Muscle of arm (tissue), 12 donors: ENCODE measurements around the gene CSNK1G1. TPM values are rescaled to one million over a fixed set of nuclear protein-coding genes. Genes with fewer than 3 reads are reported as not detected.
A peak's percentile ranks its signal among the peaks of the same experiment; 100 is the strongest.
"Not testable (repeated sequence)": the region's sequence is repeated elsewhere in the genome, so short reads cannot be mapped to it uniquely, and the experiment has no call there.

ENCODE experiments used
- DNase-seq: peaks from one replicate; pipeline ENCODE4 v3.0.0-alpha.2; 2013
- polyA plus RNA-seq, 12 donors: library from polyadenylated mRNA; unstranded; fragments of 120-200 nt; gene quantifications; one replicate each; pipeline ENCODE4 v1.2.1, GENCODE V29; 2013; ENCODE audit not compliant: insufficient read length in 12 of 12

CSNK1G1 gene
- polyA plus RNA-seq, 12 donors: 9.2 to 14.6 (median 11.9) TPM; not detected in 1

- no peak for DNase-seq
Observed at GRCh38 chr15:64354688-64355344, 1.2 kb downstream of the CSNK1G1 start.

GRCh38 chr15:64351265-64351664 is 4.7 kb downstream of the CSNK1G1 start:
- no peak for DNase-seq

DNA sequence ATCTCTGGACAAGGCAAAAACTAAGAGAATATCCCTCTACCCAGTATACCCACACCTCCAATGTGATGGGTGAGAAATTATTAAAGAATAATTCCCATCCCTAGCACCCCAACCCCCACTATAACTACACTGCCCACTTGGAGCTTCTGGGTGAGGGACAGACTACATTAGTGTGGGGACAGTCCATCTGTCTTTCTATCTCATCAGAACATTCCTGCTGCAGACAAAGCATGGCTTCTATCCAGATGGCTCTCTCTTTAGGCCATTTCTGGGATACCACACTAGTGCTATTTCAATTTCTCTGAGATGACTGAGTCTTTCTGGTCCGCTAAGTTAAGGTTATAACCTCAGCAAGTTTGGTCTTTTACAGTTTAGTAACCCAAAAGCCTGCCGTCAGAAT is 6.6 kb downstream of the CSNK1G1 start:
- DNase-seq: no peak

DNA sequence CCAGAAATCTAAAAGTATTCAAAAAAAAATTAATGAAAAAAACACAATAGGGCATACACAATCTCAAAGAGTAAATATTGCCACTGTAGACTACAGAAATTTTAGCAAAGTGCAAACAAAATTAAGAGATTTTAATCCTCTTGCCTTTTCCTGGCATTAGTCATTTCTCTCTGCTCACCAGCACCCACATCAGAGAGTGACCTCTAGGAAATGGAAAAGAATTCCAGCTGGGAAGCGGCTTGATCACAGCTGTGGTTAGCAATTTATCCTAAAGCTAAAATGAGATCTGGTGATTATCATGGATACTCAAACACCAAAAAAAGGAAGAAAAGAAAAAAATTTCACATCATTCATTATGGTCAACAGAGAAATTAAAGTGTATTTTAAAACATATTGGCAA is 7.5 kb downstream of the CSNK1G1 start:
- no peak for DNase-seq

DNA sequence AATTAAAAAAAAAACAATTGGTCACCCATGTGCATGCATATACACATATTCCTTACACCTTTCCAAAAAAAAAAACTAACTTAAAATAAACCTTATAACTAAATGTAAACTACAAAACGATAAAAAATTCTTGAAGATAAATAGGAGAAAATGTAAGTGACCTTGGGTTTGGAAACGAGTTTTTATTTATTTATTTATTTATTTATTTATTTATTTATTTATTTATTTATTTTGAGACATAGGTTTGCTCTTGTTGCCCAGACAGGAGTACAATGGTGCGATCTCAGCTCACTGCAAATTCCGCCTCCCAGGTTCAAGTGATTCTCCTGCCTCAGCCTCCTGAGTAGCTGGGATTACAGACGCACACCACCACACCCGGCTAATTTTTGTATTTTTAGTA is 9.7 kb downstream of the CSNK1G1 start:
- not testable (repeated sequence) for DNase-seq

- no peak for DNase-seq
Observed at GRCh38 chr15:64344651-64345294, 11.2 kb downstream of the CSNK1G1 start.

DNA sequence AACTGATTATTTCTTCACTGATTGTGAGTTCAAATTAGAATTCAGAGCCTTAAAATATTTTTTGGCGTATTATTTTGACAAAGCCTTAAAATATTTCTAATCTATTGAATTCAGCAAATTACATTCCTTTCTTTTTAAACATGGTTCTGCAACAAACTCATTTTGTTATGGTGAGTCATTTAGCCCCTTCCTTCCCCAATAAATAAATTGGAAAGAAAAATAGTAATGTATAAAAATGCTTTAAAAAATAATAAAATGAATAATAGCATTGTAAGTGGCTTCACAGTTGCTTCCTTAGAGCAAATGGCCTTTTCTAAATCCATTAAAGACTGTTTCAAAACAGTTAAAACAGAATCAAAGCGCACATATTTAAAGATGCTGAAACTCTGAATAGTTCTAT is 12.1 kb downstream of the CSNK1G1 start:
- DNase-seq: no peak

DNA sequence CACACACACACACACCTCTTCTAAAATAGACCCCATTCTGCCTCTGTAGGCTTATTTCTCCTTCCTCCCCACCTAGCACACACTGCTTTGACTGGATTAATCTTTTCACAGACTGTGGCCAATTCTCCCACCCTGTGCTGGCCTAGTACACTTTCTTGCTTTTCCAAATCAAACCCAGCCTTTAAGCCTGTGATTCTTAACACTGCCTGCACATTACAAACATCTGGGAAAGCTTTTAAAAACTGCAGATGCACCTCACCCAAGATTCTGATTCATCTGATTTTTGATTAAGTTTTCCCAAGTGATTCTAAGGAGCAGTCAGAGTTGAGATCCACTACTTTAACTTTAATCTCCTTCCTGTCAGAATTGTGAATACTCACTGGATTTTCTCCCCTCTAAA is 12.8 kb downstream of the CSNK1G1 start:
- peak; percentile 10 for DNase-seq

GRCh38 chr15:64341961-64342360 is 14.0 kb downstream of the CSNK1G1 start:
- DNase-seq: no peak

- no peak for DNase-seq
Observed at GRCh38 chr15:64340355-64340754, 15.6 kb downstream of the CSNK1G1 start.

- no peak for DNase-seq
Observed at GRCh38 chr15:64337761-64338160, 18.2 kb downstream of the CSNK1G1 start.

- DNase-seq: no peak
Observed at GRCh38 chr15:64333986-64334929, 21.7 kb downstream of the CSNK1G1 start.

GRCh38 chr15:64333516-64333915 is 22.5 kb downstream of the CSNK1G1 start:
- DNase-seq: no peak

DNA sequence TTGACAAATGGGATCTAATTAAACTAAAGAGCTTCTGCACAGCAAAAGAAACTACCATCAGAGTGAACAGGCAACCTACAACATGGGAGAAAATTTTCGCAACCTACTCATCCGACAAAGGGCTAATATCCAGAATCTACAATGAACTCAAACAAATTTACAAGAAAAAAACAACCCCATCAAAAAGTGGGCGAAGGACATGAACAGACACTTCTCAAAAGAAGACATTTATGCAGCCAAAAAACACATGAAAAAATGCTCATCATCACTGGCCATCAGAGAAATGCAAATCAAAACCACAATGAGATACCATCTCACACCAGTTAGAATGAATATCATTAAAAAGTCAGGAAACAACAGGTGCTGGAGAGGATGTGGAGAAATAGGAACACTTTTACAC is 24.3 kb downstream of the CSNK1G1 start:
- not testable (repeated sequence) for DNase-seq

GRCh38 chr15:64326975-64327374 is 29.0 kb downstream of the CSNK1G1 start:
- DNase-seq: not testable (repeated sequence)

GRCh38 chr15:64326458-64326857 is 29.5 kb downstream of the CSNK1G1 start:
- not testable (repeated sequence) for DNase-seq

DNA sequence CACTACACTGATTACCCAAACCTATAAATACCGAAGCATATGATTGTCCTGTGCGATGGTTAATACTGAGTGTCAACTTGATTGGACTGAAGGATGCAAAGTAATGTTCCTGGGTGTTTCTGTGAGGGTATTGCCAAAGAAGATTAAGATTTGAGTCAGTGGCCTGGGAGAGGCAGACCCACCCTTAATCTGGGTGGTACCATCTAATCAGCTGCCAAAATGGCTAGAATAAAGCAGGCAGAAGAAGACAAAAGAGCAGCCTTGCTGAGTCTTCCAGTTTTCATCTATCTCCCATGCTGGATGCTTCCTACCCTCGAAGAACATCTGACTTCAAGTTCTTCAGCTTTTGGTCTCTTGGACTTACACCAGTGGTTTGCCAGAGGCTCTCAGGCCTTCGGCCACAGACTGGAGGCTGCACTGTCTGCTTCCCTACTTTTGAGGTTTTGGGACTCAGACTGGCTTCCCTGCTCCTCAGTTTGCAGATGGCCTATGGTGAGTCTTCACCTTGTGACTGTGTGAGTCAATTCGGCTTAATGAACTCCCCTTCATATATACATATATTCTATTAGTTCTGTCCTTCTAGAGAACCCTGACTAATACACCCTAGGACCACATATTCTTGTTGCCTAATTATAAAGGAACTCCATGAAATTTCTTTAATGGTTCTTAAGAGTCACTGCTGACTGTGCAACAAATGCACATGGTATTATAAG is 31.7 kb downstream of the CSNK1G1 start:
- DNase-seq: no peak

- DNase-seq: no peak
Observed at GRCh38 chr15:64315216-64315615, 40.8 kb downstream of the CSNK1G1 start.

DNA sequence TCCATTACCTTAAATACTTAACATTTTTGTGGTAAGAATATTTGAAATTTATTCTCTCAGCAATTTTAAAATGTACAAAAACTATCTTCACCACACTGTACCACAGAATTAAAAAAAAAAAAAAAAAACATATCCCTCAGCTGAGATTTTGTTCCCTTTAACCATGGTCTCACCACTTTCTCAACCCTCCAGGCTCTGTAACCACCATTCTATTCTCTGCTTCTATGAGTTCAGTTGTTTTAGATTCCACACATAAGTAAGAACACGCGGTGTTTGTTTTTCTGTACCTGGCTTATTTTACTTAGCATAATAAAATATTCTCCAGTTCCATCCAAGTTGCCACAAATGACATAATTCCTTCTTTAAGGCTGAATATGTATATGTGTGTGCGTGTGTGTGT is 41.5 kb downstream of the CSNK1G1 start:
- no peak for DNase-seq

- DNase-seq: no peak
Observed at GRCh38 chr15:64311566-64311965, 44.4 kb downstream of the CSNK1G1 start.

DNA sequence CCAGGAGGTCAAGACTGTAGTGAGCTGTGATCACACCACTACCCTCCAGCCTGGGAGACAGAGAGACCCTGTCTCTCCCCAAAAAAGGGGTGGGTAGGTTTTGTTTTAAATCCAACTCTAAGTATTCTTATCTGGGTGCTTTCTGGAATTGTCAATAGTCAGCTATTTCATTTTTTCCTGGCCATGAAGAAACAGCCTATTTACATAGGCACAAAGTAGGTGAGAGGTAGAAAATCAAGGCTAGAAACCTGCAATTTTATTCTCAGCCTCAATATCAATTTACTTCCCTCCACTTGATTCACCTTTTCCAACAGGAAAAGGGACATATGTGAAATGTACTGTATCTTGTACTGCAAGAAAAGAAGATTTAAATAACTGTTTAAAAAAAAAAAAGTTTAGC is 45.9 kb downstream of the CSNK1G1 start:
- DNase-seq: no peak

GRCh38 chr15:64305261-64305660 is 50.7 kb downstream of the CSNK1G1 start:
- no peak for DNase-seq
